Lung (tissue), 12 donors: ENCODE results near the gene ADGRL1. TPM values are rescaled to one million over a fixed set of nuclear protein-coding genes. Genes with fewer than 3 reads are reported as not detected.

Experiments used
- ATAC-seq: fragments of 200-7000 bp; cut with Tn5 transposase; one replicate; pipeline ENCODE4 v1.9.1; 2020; ENCODE audit warnings: moderate number of reproducible peaks; ENCODE audit not compliant: insufficient read depth, low FRiP score
- DNase-seq, 3 donors: peaks; one replicate each; pipeline ENCODE4 v3.0.0-alpha.2; 2013 to 2017
- H3K27ac ChIP-seq, 2 donors: one replicate each; pipeline ENCODE4 v1.5.1; 2013; ENCODE audit warnings: mild to moderate bottlenecking in 2 of 2, moderate library complexity in 2 of 2, control low read depth in 1 of 2, inconsistent platforms in 1 of 2, low read depth in 1 of 2, low read length in 1 of 2
- H3K27me3 ChIP-seq, 3 donors: one replicate each; pipeline ENCODE4 v1.5.1; 2013; ENCODE audit warnings: low read length in 2 of 3; ENCODE audit not compliant: control insufficient read depth in 3 of 3, insufficient read depth in 3 of 3
- H3K36me3 ChIP-seq, 4 donors: one replicate each; pipeline ENCODE4 v1.5.1; 2013; ENCODE audit warnings: low read length in 4 of 4, mild to moderate bottlenecking in 1 of 4, moderate library complexity in 1 of 4; ENCODE audit not compliant: control insufficient read depth in 4 of 4, insufficient read depth in 4 of 4
- H3K4me1 ChIP-seq, 5 donors: one replicate each; pipeline ENCODE4 v1.5.1; 2013; ENCODE audit warnings: low read length in 5 of 5, mild to moderate bottlenecking in 2 of 5, moderate library complexity in 1 of 5; ENCODE audit not compliant: control insufficient read depth in 5 of 5, insufficient read depth in 5 of 5
- H3K4me3 ChIP-seq: one replicate; pipeline ENCODE4 v1.5.1; 2013; ENCODE audit warnings: mild to moderate bottlenecking, control low read depth, moderate library complexity
- H3K9ac ChIP-seq, 2 donors: one replicate each; pipeline ENCODE4 v1.5.1; 2013; ENCODE audit warnings: low read length in 2 of 2, control low read depth in 1 of 2; ENCODE audit not compliant: insufficient read depth in 1 of 2
- H3K9me3 ChIP-seq, 4 donors: one replicate each; pipeline ENCODE4 v1.5.1; 2013; ENCODE audit warnings: low read length in 3 of 4, mild to moderate bottlenecking in 1 of 4, moderate library complexity in 1 of 4; ENCODE audit not compliant: control insufficient read depth in 4 of 4, insufficient read depth in 3 of 4
- WGBS, 2 donors: extraction: QIAGEN DNeasy Blood & Tissue Kit; methylation state at CpG; one replicate each; pipeline ENCODE4 v1.1.7; 2013; 5-methylcytosine and 5-hydroxymethylcytosine counted together
- polyA plus RNA-seq, 2 donors: library from polyadenylated mRNA; stranded (reverse); fragments of 200-250 nt; gene quantifications; one replicate each; pipeline ENCODE4 v1.2.1, GENCODE V29; 2013
- total RNA-seq, 2 donors: library from RNA; depleted of rRNA in 1 of 2; stranded (reverse); fragments of >200 nt in 1 of 2; gene quantifications; one replicate each; pipeline ENCODE4 v1.2.1, GENCODE V29; 2014 to 2021
- TF ChIP-seq, protein P1 (sequence below): IDR thresholded peaks from 2 replicates; pipeline ENCODE4 v1.5.1; 2012; ENCODE audit warnings: mild to moderate bottlenecking; ENCODE audit errors: control extremely low read depth, extremely low read depth
- donor health status: control.
- donor health status: control.
- donor health status: Bipolar disorder and iron deficiency.
- donor health status: healthy.
- donor health status: DM: yes; HTN: yes; CAD: no.

Gene ADGRL1
- total and polyA plus RNA-seq, 4 donors: 9.4 to 35.9 (median 19.3) TPM

DNA sequence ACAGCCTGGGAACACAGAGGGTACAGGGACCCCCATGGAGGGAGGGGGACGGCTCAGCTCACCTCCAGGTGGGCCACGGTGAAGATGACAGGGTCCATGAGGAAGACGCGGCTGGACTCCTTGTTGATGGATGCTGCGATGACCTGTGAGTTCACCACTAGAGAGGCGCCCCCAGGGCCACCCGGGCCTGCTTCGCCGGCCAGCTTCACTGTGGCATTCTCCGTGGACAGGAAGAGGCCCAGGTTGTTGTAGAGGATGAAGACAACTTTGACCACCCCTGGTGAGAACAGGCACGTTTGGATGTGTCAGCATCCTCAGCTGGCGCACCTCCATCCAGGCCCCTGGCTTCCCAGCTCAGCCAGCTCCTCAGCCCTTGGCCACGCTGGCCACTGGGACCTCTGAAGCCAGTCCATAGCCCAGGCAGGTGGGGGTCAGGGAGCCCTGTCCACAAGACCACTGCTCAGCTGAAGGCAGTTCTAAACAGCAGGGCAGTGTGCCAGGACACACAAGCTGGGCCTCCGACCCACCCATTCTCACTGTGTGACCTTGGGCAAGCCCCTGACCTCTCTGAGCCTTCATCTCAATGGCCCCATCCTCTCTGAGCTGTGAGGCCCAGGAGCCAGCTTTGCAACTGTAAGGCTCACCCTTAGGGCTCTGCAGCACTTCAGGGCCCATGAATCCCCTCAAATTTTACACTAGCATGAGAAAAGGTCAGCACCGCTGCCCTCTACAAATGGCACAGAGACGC is 47.5 kb downstream of the ADGRL1 start:
- no peaks in the 10 kb centered on the region for H3K27me3 ChIP-seq
- 90 to 94% methylated on average over 16 of the region's 16 CpGs for WGBS, 2 donors
- no peaks in the 10 kb centered on the region for H3K4me1 ChIP-seq
- H3K4me3 ChIP-seq: no peak overlapping the region
- ATAC-seq (no peak), DNase-seq (no peak)
- no peak overlapping the region for H3K9ac ChIP-seq
- peaks cover 0 to 49% (median 32%) of the 10 kb centered on the region in 4 donors for H3K36me3 ChIP-seq
- peaks cover 0 to 3% (median 0%) of the 10 kb centered on the region in 4 donors for H3K9me3 ChIP-seq
- TF ChIP-seq, protein P1, sequence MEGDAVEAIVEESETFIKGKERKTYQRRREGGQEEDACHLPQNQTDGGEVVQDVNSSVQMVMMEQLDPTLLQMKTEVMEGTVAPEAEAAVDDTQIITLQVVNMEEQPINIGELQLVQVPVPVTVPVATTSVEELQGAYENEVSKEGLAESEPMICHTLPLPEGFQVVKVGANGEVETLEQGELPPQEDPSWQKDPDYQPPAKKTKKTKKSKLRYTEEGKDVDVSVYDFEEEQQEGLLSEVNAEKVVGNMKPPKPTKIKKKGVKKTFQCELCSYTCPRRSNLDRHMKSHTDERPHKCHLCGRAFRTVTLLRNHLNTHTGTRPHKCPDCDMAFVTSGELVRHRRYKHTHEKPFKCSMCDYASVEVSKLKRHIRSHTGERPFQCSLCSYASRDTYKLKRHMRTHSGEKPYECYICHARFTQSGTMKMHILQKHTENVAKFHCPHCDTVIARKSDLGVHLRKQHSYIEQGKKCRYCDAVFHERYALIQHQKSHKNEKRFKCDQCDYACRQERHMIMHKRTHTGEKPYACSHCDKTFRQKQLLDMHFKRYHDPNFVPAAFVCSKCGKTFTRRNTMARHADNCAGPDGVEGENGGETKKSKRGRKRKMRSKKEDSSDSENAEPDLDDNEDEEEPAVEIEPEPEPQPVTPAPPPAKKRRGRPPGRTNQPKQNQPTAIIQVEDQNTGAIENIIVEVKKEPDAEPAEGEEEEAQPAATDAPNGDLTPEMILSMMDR: no peak
- no peak overlapping the region for H3K27ac ChIP-seq

DNA sequence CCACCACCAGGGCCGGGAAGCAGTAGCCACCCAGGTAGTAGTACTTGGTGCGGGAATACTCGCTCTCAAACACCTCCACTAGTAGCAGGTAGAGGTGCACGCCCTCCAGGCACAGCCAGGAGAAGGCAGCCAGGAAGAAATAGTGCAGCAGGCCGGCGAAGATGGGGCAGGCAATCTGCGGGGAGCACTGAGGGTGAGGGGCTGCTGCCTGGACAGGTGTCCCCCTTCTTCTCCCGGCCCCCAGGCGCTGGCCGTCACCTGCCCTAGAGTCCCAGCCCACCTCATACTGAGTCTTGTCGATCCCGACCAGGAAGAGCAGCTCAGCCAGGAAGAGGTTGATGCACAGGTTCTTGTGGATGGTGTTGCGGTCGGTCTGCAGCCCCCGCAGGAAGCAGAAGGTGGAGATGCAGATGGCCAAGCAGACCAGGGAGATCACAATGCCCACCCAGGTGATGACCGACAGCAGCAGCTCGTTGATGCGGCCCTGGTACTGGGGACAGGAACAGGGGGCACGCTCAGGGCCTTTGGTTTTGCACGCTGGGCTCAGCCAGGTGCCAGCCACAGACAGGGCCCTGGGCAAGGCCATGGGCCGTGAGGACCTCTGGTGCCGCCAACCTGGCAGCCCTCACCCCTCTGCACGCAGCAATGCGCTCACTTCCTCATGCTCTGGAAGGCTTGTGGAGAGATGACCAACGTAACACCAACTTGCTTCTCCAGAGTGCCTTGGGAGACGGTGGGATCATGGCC is 48.8 kb downstream of the ADGRL1 start:
- TF ChIP-seq, protein P1: no peak
- H3K9ac ChIP-seq: no peak overlapping the region
- 93 to 94% methylated on average over 26 of the region's 26 CpGs for WGBS, 2 donors
- ATAC-seq (no peak), DNase-seq (no peak)
- H3K27ac ChIP-seq: no peak overlapping the region
- H3K4me1 ChIP-seq: no peaks in the 10 kb centered on the region
- H3K9me3 ChIP-seq: no peaks in the 10 kb centered on the region
- H3K27me3 ChIP-seq: no peaks in the 10 kb centered on the region
- no peak overlapping the region for H3K4me3 ChIP-seq
- H3K36me3 ChIP-seq: peaks cover 0 to 45% (median 32%) of the 10 kb centered on the region in 4 donors

DNA sequence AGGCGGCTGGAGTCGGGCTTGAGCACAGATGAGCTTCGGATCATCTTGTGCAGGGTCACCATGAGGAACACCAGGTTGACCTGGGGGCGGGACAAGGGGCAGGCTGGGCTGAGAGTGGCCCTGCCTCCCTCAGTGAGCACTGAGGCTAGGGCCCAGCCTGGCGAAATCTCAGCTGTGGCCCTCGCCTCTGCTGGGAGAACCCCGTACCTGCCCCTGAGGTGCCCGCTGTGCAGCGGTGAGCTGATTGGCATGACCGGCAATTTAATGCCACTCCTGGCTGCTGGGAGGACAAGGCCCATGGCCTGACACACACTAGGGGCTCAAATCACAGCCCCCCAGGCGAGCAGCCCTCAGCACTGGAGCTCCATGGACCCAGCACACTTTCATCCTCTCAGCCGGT is 49.8 kb downstream of the ADGRL1 start:
- H3K4me3 ChIP-seq: no peak overlapping the region
- H3K9me3 ChIP-seq: no peaks in the 10 kb centered on the region
- WGBS, 2 donors: 94 to 96% methylated on average over 12 of the region's 12 CpGs
- peaks cover 0 to 48% (median 32%) of the 10 kb centered on the region in 4 donors for H3K36me3 ChIP-seq
- H3K27me3 ChIP-seq: no peaks in the 10 kb centered on the region
- no peak for DNase-seq
- H3K9ac ChIP-seq: no peak overlapping the region
- no peak for ATAC-seq
- TF ChIP-seq, protein P1: no peak
- no peaks in the 10 kb centered on the region for H3K4me1 ChIP-seq
- H3K27ac ChIP-seq: no peak overlapping the region
